Measurements from ENCODE around the gene PSME1. TPM values are rescaled to one million over a fixed set of nuclear protein-coding genes. Genes with fewer than 3 reads are reported as not detected.
A peak's percentile ranks its signal among the peaks of the same experiment; 100 is the strongest.

PSME1 gene
- total RNA-seq, 1 donor from 2014 or later, result 140 TPM

DNA sequence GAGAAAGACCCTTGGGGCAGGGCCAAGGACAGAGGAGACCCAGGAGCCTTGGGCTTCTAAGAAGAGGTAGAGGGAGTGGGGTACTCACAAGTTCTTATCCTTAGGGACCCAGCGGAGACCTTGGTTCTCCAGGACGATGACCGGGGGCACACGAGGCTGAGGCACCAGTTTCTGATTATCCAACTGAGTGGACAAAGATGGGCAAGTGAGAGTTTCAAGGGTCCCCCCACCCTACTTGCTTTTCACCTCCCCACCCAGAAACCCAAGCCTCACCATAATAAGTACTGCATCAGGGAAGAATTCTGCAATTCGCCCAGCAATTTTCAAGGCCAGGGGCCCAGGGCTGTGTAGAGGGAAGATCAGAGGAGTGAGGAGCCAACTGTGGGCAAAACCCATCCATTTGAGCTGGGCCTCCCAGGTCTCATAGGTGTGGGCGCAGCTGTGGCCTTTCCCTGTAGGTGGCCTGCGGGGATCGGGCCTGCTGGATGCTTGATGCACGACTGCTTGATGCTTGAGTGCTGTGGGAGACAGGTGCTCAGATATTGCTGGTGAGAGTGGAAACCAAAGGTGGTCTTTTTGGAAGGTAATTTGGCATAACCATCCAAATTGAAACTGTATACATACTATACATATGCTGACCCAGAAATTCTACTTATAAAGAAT lies 3.4 kb downstream of the PSME1 start:
- no peak for ATAC-seq
- DNase-seq (ENCODE audit: missing footprints), result no peak
- intact Hi-C loops (cut with DNase I), result no loop called here

DNA sequence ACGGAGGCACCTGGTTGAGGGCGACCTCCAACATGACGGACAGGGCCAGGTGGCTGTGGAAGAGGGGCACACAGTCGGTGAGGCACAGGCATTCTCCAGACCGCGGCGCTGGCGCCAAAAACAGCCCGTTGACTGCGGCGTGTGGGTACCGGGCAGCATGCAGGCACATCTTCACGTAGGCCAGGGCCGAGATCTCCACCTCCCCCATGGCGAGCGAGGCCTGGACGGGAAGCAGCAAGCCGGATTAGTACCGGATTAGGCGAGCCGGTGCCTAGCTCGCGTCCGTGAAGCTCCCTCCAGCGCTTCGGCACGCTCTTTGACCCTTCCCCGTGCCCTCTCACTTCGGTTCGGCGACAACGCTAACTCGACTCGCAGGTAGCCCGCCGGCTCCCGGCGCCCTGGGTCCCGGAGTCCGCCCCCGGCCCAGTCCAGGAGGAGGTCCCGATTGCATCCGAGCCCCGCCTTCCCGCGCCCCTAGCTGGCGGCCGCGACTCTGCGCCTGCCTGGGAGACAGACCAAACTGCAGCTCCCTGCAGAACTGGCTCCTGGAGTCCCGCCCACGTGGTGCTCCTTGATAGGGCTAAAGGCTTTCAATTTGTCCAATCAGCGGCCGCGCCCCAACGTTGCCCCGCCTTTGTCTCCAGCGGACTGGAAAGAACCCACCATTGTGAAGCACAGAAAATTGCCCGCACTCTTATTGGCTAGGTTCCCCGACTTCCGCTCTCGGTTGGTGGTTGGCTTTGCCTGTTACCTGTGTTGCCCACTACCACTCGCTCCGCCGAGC lies 5.3 kb downstream of the PSME1 start, which contains the start of gene EMC9:
EMC9 (minus strand) TSS at position 495 of the 784 bp plus-strand sequence; CDS start at position 208, 287 bp downstream.
- ATAC-seq, result peak; percentile 96
- intact Hi-C loops (cut with DNase I), result loop anchor here (10.0 kb wide), 1 partner anchor 294 kb away; no protein-coding TSS in a partner anchor
- peak; percentile 100 for DNase-seq (ENCODE audit: missing footprints)

- DNase-seq (ENCODE audit: missing footprints), result no peak
- no peak for ATAC-seq
Measured at GRCh38 chr14:24143511-24143910, 7.5 kb downstream of the PSME1 start.

DNA sequence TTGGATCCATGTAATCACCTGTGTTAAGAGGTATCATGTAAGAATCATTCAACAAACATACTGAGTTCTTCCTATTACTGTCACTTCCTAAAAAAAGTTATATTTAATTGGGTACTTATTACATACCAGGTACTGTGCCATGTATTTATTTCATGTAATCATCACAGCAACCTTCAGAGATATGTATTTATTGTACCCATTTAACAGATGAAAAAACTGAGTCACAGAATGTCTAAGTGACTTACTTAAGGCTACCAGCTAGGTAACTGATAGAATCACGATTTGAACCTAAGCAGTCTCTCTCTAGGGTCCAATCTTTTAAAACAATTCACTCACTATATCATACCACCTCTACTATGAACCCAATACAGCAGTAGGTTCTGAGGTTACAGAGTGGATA lies 8.5 kb downstream of the PSME1 start:
- intact Hi-C loops (cut with DNase I), result loop anchor here (10.0 kb wide), 1 partner anchor 290 kb away; no protein-coding TSS in a partner anchor
- no peak for DNase-seq (ENCODE audit: missing footprints)
- no peak for ATAC-seq

More at GRCh38 chr14:24143511-24143910, 7.5 kb downstream of the PSME1 start:
- intact Hi-C loops (cut with DNase I), result loop anchor here (10.0 kb wide), 1 partner anchor 291 kb away; no protein-coding TSS in a partner anchor

DNA sequence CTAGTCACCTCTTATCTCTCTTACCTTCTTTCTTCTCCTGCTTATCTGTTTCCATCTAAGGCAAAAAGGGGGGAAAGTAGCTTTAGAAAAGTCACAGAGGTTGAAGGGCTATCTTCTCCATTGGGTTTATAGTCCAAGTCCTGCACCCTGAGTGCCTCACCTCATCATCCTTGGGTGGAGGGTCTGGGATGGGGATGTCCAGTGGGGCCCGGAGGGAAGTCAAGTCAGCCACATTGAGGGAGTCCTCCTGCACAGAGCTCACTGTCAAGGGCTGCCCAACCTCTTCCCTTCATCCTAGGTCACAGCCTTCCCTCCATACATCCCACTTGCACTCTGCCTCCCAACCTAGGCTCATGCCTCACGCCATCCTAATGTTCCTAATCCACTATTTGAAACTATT lies 9.2 kb downstream of the PSME1 start:
- intact Hi-C loops (cut with DNase I), result loop anchor here (5.0 to 10.0 kb wide), 2 partner anchors 42 to 290 kb away; partner anchors contain the start of gene IPO4
- DNase-seq (ENCODE audit: missing footprints) (no peak), ATAC-seq (no peak)

- intact Hi-C loops (cut with DNase I), result loop anchor here (5.0 to 10.0 kb wide), 2 partner anchors 41 to 289 kb away; partner anchors contain the start of gene IPO4
- ATAC-seq (no peak), DNase-seq (ENCODE audit: missing footprints) (no peak)
Measured at GRCh38 chr14:24145690-24146452, 9.9 kb downstream of the PSME1 start.

DNA sequence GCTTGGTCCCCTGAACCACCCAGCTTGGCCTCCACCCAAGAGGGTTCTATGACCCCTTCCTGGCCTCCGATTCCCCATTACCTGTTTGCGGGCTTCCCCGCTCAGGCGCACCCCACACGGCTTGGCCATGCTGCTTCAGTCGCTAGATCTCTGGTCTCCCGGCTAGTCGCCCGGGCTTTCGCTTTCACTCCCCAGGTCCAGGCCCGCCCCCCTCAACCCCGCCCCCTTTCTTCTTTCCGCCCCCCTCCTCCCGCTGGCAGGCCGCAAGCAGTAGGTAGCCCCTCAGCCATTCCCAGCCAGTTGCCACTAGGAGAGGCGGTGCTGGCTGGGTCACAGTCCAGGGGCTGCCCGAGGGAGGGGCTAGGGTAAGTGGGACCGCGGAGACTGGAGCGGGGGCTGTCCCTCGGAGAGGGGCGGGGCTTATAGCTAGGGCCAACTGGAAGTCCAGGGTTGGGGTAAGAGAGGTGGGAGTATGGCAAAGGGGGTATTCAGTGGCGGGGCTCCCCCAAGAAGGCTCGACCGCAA lies 10.5 kb downstream of the PSME1 start, which contains the start of gene PSME2:
PSME2 (minus strand) TSS at position 158 of the 525 bp plus-strand sequence; CDS start at position 129, 29 bp downstream.
- intact Hi-C loops (cut with DNase I), result loop anchor here (5.0 to 10.0 kb wide), 2 partner anchors 41 to 288 kb away; partner anchors contain the start of gene IPO4
- DNase-seq (ENCODE audit: missing footprints), result peak; percentile 96
- ATAC-seq, result peak; percentile 88

- intact Hi-C loops (cut with DNase I), result loop anchor here (1.0 to 10.0 kb wide), 3 partner anchors 33 to 288 kb away; partner anchors contain the start of genes DCAF11, IPO4 and NRL
- DNase-seq (ENCODE audit: missing footprints) (peak; percentile 98), ATAC-seq (peak; percentile 95)
Measured at GRCh38 chr14:24146978-24147760, 11.2 kb downstream of the PSME1 start, which contains the start of gene RNF31. Gene RNF31 (plus strand): TSS chr14:24147498. CDS start chr14:24147699, 201 bp downstream.

GRCh38 chr14:24147761-24148428 lies 11.9 kb downstream of the PSME1 start:
- DNase-seq (ENCODE audit: missing footprints) (no peak), ATAC-seq (no peak)
- intact Hi-C loops (cut with DNase I), result loop anchor here (1.0 to 10.0 kb wide), 3 partner anchors 34 to 287 kb away; partner anchors contain the start of genes DCAF11, IPO4 and NRL

DNA sequence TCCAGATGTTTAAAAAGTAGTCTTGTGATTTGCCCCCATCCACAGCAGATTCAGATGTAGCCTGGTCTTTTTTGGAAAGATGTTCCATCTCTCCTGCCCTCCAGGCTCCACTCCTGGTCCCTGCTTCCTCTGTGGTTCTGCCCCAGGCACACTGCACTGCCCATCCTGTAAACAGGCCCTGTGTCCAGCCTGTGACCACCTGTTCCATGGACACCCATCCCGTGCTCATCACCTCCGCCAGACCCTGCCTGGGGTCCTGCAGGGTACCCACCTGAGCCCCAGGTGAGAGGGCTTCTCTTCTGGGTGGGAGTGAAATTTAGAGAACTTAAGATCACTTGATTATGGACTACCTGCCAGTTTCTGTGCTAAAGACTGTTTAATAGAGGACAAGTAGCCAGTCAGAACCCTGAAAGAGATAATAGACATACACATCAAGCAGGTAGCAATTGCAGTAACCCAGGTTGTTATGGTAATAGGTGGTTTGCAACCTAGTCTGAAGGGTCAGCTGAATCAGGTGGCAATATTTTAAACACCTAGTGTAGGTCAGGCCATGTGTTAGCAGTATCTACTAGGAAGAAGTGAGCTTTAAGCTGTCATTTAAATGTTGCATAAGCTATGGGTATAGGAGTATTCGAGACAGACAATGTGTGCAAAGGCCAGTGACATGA lies 13.4 kb downstream of the PSME1 start:
- intact Hi-C loops (cut with DNase I), result loop anchor here (5.0 to 10.0 kb wide), 2 partner anchors 38 to 285 kb away; partner anchors contain the start of gene IPO4
- ATAC-seq, result no peak
- DNase-seq (ENCODE audit: missing footprints), result no peak

DNA sequence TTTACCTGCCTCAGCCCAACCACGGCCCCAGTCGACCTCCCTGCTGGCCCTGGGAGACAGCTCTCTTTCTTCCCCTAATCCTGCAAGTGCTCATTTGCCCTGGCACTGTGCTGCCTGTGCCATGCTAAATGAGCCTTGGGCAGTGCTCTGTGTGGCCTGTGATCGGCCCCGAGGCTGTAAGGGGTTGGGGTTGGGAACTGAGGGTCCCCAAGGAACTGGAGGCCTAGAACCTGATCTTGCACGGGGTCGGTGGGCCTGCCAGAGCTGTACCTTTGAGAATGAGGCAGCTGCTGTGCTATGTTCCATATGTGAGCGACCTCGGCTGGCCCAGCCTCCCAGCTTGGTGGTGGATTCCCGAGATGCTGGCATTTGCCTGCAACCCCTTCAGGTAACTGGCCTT lies 14.1 kb downstream of the PSME1 start:
- intact Hi-C loops (cut with DNase I), result no loop called here
- DNase-seq (ENCODE audit: missing footprints) (no peak), ATAC-seq (no peak)

- DNase-seq (ENCODE audit: missing footprints), result no peak
- ATAC-seq, result no peak
- intact Hi-C loops (cut with DNase I), result no loop called here
Measured at GRCh38 chr14:24150567-24150966, 14.6 kb downstream of the PSME1 start.

DNA sequence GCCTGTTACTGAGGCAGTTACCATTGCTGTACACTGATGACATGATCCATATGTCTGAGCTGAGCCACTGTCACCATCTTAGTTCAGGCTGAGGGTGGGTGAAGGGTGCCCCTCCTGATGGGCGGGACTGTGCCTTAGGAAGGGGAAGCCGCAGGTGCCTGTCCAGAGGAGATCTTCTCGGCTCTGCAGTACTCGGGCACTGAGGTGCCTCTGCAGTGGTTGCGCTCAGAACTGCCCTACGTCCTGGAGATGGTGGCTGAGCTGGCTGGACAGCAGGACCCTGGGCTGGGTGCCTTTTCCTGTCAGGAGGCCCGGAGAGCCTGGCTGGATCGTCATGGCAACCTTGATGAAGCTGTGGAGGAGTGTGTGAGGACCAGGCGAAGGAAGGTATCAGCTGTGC lies 15.0 kb downstream of the PSME1 start:
- ATAC-seq (no peak), DNase-seq (ENCODE audit: missing footprints) (no peak)
- intact Hi-C loops (cut with DNase I), result no loop called here

- no peak for ATAC-seq
- intact Hi-C loops (cut with DNase I), result no loop called here
- DNase-seq (ENCODE audit: missing footprints), result no peak
Measured at GRCh38 chr14:24151404-24152080, 15.5 kb downstream of the PSME1 start.

- ATAC-seq, result no peak
- intact Hi-C loops (cut with DNase I), result no loop called here
Measured at GRCh38 chr14:24155100-24155499, 19.1 kb downstream of the PSME1 start.

GRCh38 chr14:24156840-24157239 lies 20.8 kb downstream of the PSME1 start:
- DNase-seq (ENCODE audit: missing footprints) (no peak), ATAC-seq (no peak)
- intact Hi-C loops (cut with DNase I), result no loop called here

More at GRCh38 chr14:24155100-24155499, 19.1 kb downstream of the PSME1 start:
- DNase-seq (ENCODE audit: missing footprints), result no peak
